ENCODE data around the gene NFIC.

GRCh38 chr19:3343619-3344502, 22.5 kb upstream of the NFIC start:
- TF ChIP-seq EZH2 (IDR thresholded peaks at IDR 0.05; ENCODE audit: low read depth), result no peak
- TF ChIP-seq CTCF (conservative IDR thresholded peaks at IDR 0.05), result no peak
